Tibial nerve (tissue), 4 donors: ENCODE data around the gene PLK5. TPM values are rescaled to one million over a fixed set of nuclear protein-coding genes. Genes with fewer than 3 reads are reported as not detected.
A peak's percentile ranks its signal among the peaks of the same experiment; 100 is the strongest.

Experiments
- DNase-seq, 2 donors: peaks; one replicate each; pipeline ENCODE4 v3.0.0-alpha.2; 2019; ENCODE audit warnings: low spot score in 2 of 2
- H3K27ac ChIP-seq, 4 donors: fragments of 200-600 bp; sonication (generic) in 3 of 4; one replicate each; pipeline ENCODE4 v1.5.1; 2017 to 2019; ENCODE audit warnings: mild to moderate bottlenecking in 1 of 4
- H3K27me3 ChIP-seq, 2 donors: fragments of 200-600 bp; sonication (generic) in 1 of 2; one replicate each; pipeline versions ENCODE4 v1.5.1 to v1.6.0; 2017 to 2019
- H3K36me3 ChIP-seq, 3 donors: fragments of 200-600 bp; sonication (generic); one replicate each; pipeline ENCODE4 v1.5.1; 2018 to 2019
- H3K4me1 ChIP-seq, 4 donors: fragments of 200-600 bp; sonication (generic) in 3 of 4; one replicate each; pipeline ENCODE4 v1.5.1; 2017 to 2019
- H3K4me3 ChIP-seq, 4 donors: fragments of 200-600 bp; sonication (generic) in 3 of 4; one replicate each; pipeline ENCODE4 v1.5.1; 2017 to 2019; ENCODE audit warnings: mild to moderate bottlenecking in 1 of 4, moderate library complexity in 1 of 4
- H3K9me3 ChIP-seq, 4 donors: fragments of 200-600 bp; sonication (generic) in 3 of 4; one replicate each; pipeline ENCODE4 v1.5.1; 2017 to 2019
- EP300 ChIP-seq, 2 donors: sonication (generic); formaldehyde crosslinking; IDR thresholded peaks; one replicate each; pipeline ENCODE4 v1.6.1; 2017; ENCODE audit warnings: antibody characterized with exemption in 2 of 2, mild to moderate bottlenecking in 1 of 2
- POLR2A ChIP-seq, 2 donors: fragments of 450-650 bp; IDR thresholded peaks; one replicate each; pipeline ENCODE4 v1.6.1; 2017; ENCODE audit warnings: antibody characterized with exemption in 2 of 2, mild to moderate bottlenecking in 2 of 2, moderate library complexity in 2 of 2
- WGBS, 2 donors: methylation state at CpG; one replicate each; pipeline ENCODE4 v1.1.5; 2018; 5-methylcytosine and 5-hydroxymethylcytosine counted together
- total RNA-seq, 4 donors: library from RNA; depleted of rRNA; stranded (reverse); fragments of >200 nt; gene quantifications; one replicate each; pipeline ENCODE4 v1.1.0, GENCODE V29; 2016
- TF ChIP-seq, protein P1 (sequence below), 5 experiments: fragments of 200-600 bp in 3 of 5; fragments of 450-650 bp in 2 of 5; sonication (generic) in 3 of 5; IDR thresholded peaks; one replicate each; pipeline ENCODE4 v1.5.1; 2016 to 2019; ENCODE audit warnings: antibody characterized with exemption in 5 of 5, mild to moderate bottlenecking in 3 of 5, moderate library complexity in 2 of 5

Gene PLK5
- total RNA-seq, 4 donors from 2014 or later: 0.21 to 6.3 (median 1.1) TPM

DNA sequence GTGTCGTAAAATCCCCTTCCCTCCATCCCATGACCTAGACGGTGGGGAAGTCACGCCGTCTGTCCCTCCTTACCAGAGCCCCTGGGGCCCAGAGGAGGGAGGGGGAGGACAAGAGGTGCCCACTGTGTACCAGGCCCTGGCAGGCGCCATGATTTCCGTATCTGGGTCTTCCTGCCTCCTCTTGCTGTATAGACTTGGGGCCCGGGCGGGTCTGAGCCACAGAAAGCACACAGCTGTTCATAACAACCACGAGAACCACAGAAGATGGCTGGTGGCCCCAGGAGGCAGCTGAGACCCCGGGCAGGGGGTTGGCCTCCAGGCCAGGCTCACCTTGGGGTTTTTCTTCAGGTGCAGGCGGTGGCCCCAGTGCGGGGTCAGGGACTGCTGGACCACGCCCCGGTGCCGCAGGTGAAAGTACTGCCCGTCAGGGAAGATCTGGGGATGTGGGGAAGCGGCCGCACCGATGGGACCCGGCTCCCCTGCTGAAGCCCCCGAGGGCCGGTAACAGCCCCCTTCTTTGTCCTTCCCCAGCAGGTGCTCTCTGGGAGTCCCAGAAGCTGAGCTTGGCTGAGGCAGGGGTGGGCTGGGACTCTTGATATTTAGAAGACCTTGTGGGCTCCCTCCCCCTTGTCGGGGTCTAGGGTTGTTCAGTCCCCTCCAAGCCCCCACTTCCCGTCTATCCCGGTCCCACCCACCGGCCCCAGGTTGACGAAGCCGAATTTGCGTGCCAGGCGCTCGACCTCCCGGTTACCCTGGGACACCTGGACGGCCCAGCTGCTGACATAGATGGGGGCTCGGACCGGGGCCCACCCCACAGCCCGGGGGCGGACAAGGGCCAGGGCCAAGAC lies 34.2 kb upstream of the PLK5 start:
- H3K27ac ChIP-seq: peak overlapping the region; percentile 65 to 87 (median 74)
- H3K36me3 ChIP-seq: no peaks in the 10 kb centered on the region
- TF ChIP-seq POLR2A (IDR thresholded peaks at IDR 0.05) (no peak), EP300 (IDR thresholded peaks at IDR 0.05) (no peak)
- TF ChIP-seq, protein P1, sequence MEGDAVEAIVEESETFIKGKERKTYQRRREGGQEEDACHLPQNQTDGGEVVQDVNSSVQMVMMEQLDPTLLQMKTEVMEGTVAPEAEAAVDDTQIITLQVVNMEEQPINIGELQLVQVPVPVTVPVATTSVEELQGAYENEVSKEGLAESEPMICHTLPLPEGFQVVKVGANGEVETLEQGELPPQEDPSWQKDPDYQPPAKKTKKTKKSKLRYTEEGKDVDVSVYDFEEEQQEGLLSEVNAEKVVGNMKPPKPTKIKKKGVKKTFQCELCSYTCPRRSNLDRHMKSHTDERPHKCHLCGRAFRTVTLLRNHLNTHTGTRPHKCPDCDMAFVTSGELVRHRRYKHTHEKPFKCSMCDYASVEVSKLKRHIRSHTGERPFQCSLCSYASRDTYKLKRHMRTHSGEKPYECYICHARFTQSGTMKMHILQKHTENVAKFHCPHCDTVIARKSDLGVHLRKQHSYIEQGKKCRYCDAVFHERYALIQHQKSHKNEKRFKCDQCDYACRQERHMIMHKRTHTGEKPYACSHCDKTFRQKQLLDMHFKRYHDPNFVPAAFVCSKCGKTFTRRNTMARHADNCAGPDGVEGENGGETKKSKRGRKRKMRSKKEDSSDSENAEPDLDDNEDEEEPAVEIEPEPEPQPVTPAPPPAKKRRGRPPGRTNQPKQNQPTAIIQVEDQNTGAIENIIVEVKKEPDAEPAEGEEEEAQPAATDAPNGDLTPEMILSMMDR (IDR thresholded peaks at IDR 0.05): no peak
- no peaks in the 10 kb centered on the region for H3K9me3 ChIP-seq
- peak overlapping the region; percentile 41 to 63 (median 51) for H3K4me3 ChIP-seq
- WGBS, 2 donors: 26 to 30% methylated on average over 24 to 27 of the region's 37 CpGs
- no peak for DNase-seq
- H3K4me1 ChIP-seq: peaks cover 0 to 22% (median 13%) of the 10 kb centered on the region in 4 donors
- peaks cover 0 to 10% of the 10 kb centered on the region in 2 donors for H3K27me3 ChIP-seq

DNA sequence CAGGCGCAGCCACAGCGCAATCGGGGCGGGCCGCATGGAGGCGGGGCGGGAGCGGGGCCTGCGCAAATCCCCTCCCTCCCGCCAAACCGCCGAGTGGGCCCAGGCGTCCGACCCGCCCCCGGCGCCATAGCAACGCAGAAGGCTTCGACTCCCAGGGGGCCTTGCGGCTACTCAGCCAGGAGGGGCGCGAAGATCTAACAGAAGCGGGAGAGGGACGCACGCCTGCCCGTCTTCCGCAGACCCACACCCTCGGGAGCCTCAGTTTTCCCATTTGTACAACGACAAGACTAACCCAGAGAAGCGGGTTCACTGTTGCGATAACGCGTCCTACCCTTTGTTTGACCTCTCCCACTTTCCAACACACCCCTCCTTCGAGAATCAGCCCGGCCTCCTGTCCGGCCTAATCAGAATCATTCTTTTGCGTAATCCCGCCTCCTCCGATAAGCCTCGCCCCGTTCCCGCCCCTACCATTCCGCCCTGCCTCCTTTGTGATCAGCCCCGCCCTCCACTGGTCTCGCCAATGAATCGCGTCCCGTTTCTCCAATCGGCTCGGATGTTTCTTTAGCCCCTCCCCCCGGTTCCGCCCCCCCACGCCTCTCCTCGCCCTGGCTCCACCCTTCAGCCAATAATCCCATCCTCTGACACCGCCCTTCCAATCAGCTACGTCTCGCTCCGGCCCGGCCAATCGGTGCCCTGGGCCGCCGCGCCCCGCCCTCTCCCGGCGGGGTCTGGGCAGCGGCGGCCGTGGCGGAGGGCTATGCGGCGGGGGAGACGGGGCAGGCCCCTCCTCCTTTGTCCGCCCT lies 33.4 kb upstream of the PLK5 start, which contains the start of gene PCSK4:
Gene PCSK4, minus strand, starts transcription at position 40 of the 803 bp plus-strand sequence. Its CDS starts 4 bp downstream, at position 36.
- WGBS, 2 donors: 1% methylated on average over 45 to 59 of the region's 74 CpGs
- TF ChIP-seq POLR2A (IDR thresholded peaks at IDR 0.05) (no peak), EP300 (IDR thresholded peaks at IDR 0.05) (peak; percentile 69 to 75)
- TF ChIP-seq, protein P1 (IDR thresholded peaks at IDR 0.05): peak in 1 of 5 experiments; percentile 24

DNA sequence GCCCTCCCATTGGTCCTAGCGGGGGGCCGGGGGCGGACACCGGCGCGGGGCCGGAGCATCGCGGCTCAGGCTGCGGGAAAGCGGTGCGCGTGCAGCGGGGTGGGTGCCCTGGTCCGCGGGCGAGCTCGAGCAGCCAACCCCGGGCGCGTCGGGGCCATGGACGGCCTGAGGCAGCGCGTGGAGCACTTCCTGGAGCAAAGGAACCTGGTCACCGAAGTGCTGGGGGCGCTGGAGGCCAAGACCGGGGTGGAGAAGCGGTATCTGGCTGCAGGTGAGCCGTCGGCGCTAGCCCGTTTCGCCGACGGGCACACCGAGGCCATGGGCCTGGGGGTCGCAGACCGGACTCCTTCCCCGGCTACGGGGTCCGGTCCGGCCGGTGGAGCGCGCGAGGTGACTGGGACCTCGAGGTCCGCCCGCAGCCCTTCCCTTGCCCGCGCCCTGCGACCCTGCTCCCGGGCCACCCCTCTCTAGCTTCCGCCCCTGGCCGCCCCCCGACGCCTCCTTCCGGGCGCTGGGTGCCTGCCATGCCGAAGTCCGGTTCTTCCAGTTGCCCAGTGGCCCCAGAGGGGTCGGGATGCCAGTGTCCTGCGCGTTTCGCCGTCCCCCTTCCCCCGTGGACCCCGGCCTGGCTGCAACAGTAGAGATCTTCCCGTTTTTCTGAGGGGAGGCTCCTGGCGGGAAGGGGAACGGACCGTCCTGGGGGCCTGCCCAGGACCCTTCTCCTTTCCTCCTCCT lies 32.6 kb upstream of the PLK5 start, which contains the start of gene REEP6:
Gene REEP6, plus strand, starts transcription at position 68 of the 735 bp plus-strand sequence. Its CDS starts 89 bp downstream, at position 157.
- 4 to 17% methylated on average over 16 to 48 of the region's 73 CpGs for WGBS, 2 donors
- TF ChIP-seq EP300 (IDR thresholded peaks at IDR 0.05) (no peak), POLR2A (IDR thresholded peaks at IDR 0.05) (peak in 1 of 2 donors; percentile 39)
- TF ChIP-seq, protein P1 (IDR thresholded peaks at IDR 0.05): peak in 2 of 5 experiments; percentile 6 to 44
- no peak for DNase-seq
- Histone ChIP-seq H3K4me3 (peak within 1 kb of the TSS; percentile 53 to 63 (median 61)), H3K27me3 (peaks cover 0 to 13% of the 10 kb centered on the region in 2 donors), H3K4me1 (peaks cover 0 to 22% (median 13%) of the 10 kb centered on the region in 4 donors), H3K9me3 (no peaks in the 10 kb centered on the region), H3K27ac (peak within 1 kb of the TSS; percentile 65 to 87 (median 74)), H3K36me3 (no peaks in the 10 kb centered on the region)

More for the DNA sequence above, 33.4 kb upstream of the PLK5 start, which contains the start of gene PCSK4:
- H3K36me3 ChIP-seq: no peaks in the 10 kb centered on the region
- peaks cover 0 to 10% of the 10 kb centered on the region in 2 donors for H3K27me3 ChIP-seq
- peak within 1 kb of the TSS; percentile 53 to 63 (median 61) for H3K4me3 ChIP-seq
- H3K27ac ChIP-seq: peak within 1 kb of the TSS; percentile 65 to 87 (median 74)
- peaks cover 0 to 22% (median 13%) of the 10 kb centered on the region in 4 donors for H3K4me1 ChIP-seq
- no peaks in the 10 kb centered on the region for H3K9me3 ChIP-seq
- DNase-seq: peak; percentile 98 to 99

DNA sequence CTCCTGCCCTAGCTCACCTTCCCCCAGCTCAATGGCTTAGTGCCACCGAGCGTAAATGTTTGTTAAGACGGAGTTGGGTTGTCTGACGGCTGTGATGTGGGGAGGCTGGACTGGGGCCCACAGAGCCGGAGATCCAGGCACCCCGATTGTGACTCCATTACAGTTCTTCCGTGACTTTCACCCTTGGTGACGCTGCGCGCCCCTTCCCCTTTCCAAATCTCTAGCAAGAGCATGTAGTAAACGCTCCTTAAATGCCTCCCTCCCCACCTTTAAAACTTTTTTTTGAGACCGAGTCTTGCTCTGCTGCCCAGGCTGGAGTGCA lies 32.1 kb upstream of the PLK5 start:
- Histone ChIP-seq H3K4me3 (peak overlapping the region in 2 of 4 donors; percentile 59 to 63), H3K27me3 (peaks cover 0 to 19% of the 10 kb centered on the region in 2 donors), H3K9me3 (no peaks in the 10 kb centered on the region), H3K4me1 (peaks cover 0 to 22% (median 13%) of the 10 kb centered on the region in 4 donors), H3K36me3 (no peaks in the 10 kb centered on the region), H3K27ac (peak overlapping the region in 2 of 4 donors; percentile 31 to 69)
- no peak for DNase-seq
- no peak for TF ChIP-seq EP300 (IDR thresholded peaks at IDR 0.05)
- TF ChIP-seq, protein P1 (IDR thresholded peaks at IDR 0.05): no peak
- TF ChIP-seq POLR2A (IDR thresholded peaks at IDR 0.05): no peak
- 67 to 72% methylated on average over 12 of the region's 12 CpGs for WGBS, 2 donors
